Measurements from ENCODE around the gene EPB42. TPM values are rescaled to one million over a fixed set of nuclear protein-coding genes. Genes with fewer than 3 reads are reported as not detected.

The EPB42 gene
- total and polyA plus RNA-seq, 2 donors (not counting 1 experiment from before 2014, with no cell fraction given), result not detected

- ChIA-PET POLR2A (no interaction called here), CTCF (interaction anchor here (1.3 to 2.3 kb wide), 2 partner anchors 10 to 41 kb away, joined by 3 to 9 read pairs; no protein-coding TSS in a partner anchor)
- Histone ChIP-seq H3K79me2 (ENCODE audit: control insufficient read depth, insufficient read depth, low read length) (no peaks in the 10 kb centered on the region), H3K36me3 (replicated peaks in 1 of 2; ENCODE audit: control extremely low read depth in 1 of 2, control insufficient read depth in 1 of 2, extremely low read depth in 1 of 2, insufficient read depth in 2 of 2, low read length in 1 of 2) (no peaks in the 10 kb centered on the region), H3K4me3 (ENCODE audit: control extremely low read depth in 1 of 5, extremely low read depth in 1 of 5, insufficient read depth in 1 of 5, low read depth in 2 of 5, low read length in 4 of 5) (no peak overlapping the region), H3K9me3 (ENCODE audit: control extremely low read depth in 1 of 3, control insufficient read depth in 2 of 3, insufficient read depth in 1 of 3, low read length in 2 of 3) (no peaks in the 10 kb centered on the region), H4K20me1 (ENCODE audit: control insufficient read depth, insufficient read depth, low read length, poor library complexity, severe bottlenecking) (no peaks in the 10 kb centered on the region), H3K9ac (ENCODE audit: low read length) (no peak overlapping the region), H3K4me2 (replicated peaks; ENCODE audit: low read depth, low read length, poor library complexity, severe bottlenecking) (no peak overlapping the region), H3K4me1 (ENCODE audit: control insufficient read depth in 2 of 2, insufficient read depth in 2 of 2, low read length in 2 of 2) (no peaks in the 10 kb centered on the region), H3K27ac (ENCODE audit: low read length in 2 of 2) (no peak overlapping the region), H2AFZ (ENCODE audit: insufficient read depth, low read depth, low read length, poor library complexity, severe bottlenecking) (no peak overlapping the region), H3K27me3 (replicated peaks in 1 of 4; ENCODE audit: control extremely low read depth in 1 of 4, control insufficient read depth in 3 of 4, insufficient read depth in 4 of 4, low read length in 3 of 4) (peaks cover 0 to 4% (median 0%) of the 10 kb centered on the region in 4 experiments)
- no peak for DNase-seq
- TF ChIP-seq EZH2 (IDR thresholded peaks at IDR 0.05; ENCODE audit: borderline replicate concordance, insufficient read depth, low read depth, low read length, poor library complexity, severe bottlenecking), result no peak
- no peak for TF ChIP-seq CTCF (IDR thresholded peaks at IDR 0.05)
- ATAC-seq (ENCODE audit: low read depth), result no peak
- Mint-ChIP-seq H3K27ac (no peak overlapping the region), H3K4me1 (no peaks in the 10 kb centered on the region), H3K9me3 (ENCODE audit: insufficient read depth) (no peaks in the 10 kb centered on the region), H3K4me3 (no peak overlapping the region), H3K27me3 (peaks cover 10% of the 10 kb centered on the region)
- intact Hi-C loops (cut with micrococcal nuclease), result no loop called here
- 97% methylated on average over 4 of the region's 4 CpGs for WGBS (ENCODE audit: insufficient coverage)
Observed at GRCh38 chr15:43244092-43244491, 23.3 kb upstream of the EPB42 start.

DNA sequence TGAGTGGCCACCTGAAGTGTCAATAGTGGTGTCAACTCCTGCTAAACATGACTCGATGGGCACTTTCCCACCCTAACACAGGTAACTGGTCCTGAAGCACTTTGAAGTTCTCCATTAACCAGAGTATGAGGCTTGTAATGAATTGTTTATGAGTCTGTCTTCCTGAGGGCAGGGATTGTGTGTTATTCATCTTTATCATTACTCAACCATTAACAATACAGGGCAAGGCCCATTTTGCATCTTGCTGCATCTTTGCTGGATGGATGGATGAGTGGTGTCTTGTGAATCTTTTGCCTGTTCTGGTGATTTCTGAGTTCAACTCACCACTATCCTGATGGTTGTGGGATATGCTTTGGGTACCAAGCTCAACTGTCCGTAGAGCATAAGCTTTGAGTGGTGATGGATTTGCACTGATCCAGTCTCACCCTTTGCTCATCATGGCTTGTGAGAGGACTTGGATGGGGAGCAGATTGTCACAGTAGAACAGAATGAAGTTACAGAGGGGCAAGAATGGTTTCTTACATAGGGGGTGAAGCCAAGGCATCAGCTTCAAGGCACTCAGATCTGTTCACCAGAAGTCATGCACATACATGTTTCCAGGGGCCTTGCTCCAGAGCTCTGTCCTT, 22.3 kb upstream of the EPB42 start:
- ATAC-seq (ENCODE audit: low read depth) (no peak), DNase-seq (no peak)
- no peaks in the 10 kb centered on the region for H3K4me1 ChIP-seq (ENCODE audit: control insufficient read depth in 2 of 2, insufficient read depth in 2 of 2, low read length in 2 of 2)
- no peaks in the 10 kb centered on the region for H3K9me3 ChIP-seq (ENCODE audit: control extremely low read depth in 1 of 3, control insufficient read depth in 2 of 3, insufficient read depth in 1 of 3, low read length in 2 of 3)
- Mint-ChIP-seq H3K27me3 (peaks cover 15% of the 10 kb centered on the region), H3K4me1 (no peaks in the 10 kb centered on the region), H3K4me3 (no peak overlapping the region), H3K9me3 (ENCODE audit: insufficient read depth) (no peaks in the 10 kb centered on the region), H3K27ac (no peak overlapping the region)
- H3K4me3 ChIP-seq (ENCODE audit: control extremely low read depth in 1 of 5, extremely low read depth in 1 of 5, insufficient read depth in 1 of 5, low read depth in 2 of 5, low read length in 4 of 5), result no peak overlapping the region
- CTCF ChIA-PET, result interaction anchor here (2.0 to 2.3 kb wide), 2 partner anchors 18 to 42 kb away, joined by 8 to 9 read pairs; no protein-coding TSS in a partner anchor
- no peak overlapping the region for H3K4me2 ChIP-seq (replicated peaks; ENCODE audit: low read depth, low read length, poor library complexity, severe bottlenecking)
- POLR2A ChIA-PET, result no interaction called here
- no peak for TF ChIP-seq CTCF (IDR thresholded peaks at IDR 0.05)
- TF ChIP-seq EZH2 (IDR thresholded peaks at IDR 0.05; ENCODE audit: borderline replicate concordance, insufficient read depth, low read depth, low read length, poor library complexity, severe bottlenecking), result no peak
- H4K20me1 ChIP-seq (ENCODE audit: control insufficient read depth, insufficient read depth, low read length, poor library complexity, severe bottlenecking), result no peaks in the 10 kb centered on the region
- H3K9ac ChIP-seq (ENCODE audit: low read length), result no peak overlapping the region
- H2AFZ ChIP-seq (ENCODE audit: insufficient read depth, low read depth, low read length, poor library complexity, severe bottlenecking), result no peak overlapping the region
- WGBS (ENCODE audit: insufficient coverage), result no CpG with 5 or more reads among the region's 2 CpGs
- intact Hi-C loops (cut with micrococcal nuclease), result no loop called here
- H3K36me3 ChIP-seq (replicated peaks in 1 of 2; ENCODE audit: control extremely low read depth in 1 of 2, control insufficient read depth in 1 of 2, extremely low read depth in 1 of 2, insufficient read depth in 2 of 2, low read length in 1 of 2), result no peaks in the 10 kb centered on the region
- H3K79me2 ChIP-seq (ENCODE audit: control insufficient read depth, insufficient read depth, low read length), result no peaks in the 10 kb centered on the region
- H3K27ac ChIP-seq (ENCODE audit: low read length in 2 of 2), result no peak overlapping the region
- H3K27me3 ChIP-seq (replicated peaks in 1 of 4; ENCODE audit: control extremely low read depth in 1 of 4, control insufficient read depth in 3 of 4, insufficient read depth in 4 of 4, low read length in 3 of 4), result peaks cover 0 to 9% (median 3%) of the 10 kb centered on the region in 4 experiments
